NOMO-1 treated with DMSO at 0.1 percent for 48 hours (cell line): ENCODE data around the gene GCSAM.
A peak's percentile ranks its signal among the peaks of the same experiment; 100 is the strongest.

Experiments
- DNase-seq: peaks from one replicate; lab custom pipeline; 2025; ENCODE audit not compliant: unreplicated experiment; lab: John Stamatoyannopoulos, UW

Gene GCSAM, protein sequence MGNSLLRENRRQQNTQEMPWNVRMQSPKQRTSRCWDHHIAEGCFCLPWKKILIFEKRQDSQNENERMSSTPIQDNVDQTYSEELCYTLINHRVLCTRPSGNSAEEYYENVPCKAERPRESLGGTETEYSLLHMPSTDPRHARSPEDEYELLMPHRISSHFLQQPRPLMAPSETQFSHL

DNA sequence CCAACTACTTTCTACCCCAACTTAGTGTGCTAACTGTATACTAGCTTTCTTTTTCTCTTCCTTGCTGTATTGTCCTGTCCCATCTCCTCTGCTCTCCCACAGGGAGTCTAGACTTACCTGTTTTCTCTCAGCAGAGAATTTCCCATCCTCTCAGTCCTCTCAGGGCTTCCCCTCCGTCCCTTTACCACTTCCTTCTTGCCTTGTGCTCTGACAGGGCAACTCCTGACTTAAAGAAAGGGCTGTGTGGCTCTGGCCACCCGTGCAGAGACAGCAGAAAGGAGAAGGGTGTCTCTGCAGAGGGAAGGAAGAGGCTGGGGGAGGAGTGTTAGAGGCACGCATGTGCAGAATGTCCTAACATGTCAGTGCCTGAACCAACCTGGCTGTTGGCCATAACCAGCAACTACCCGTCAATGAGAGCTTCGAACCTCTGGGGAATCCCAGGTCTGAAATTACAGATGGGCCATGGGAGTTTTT, at the start of gene GCSAM:
Gene GCSAM (minus strand): TSS at position 274 of the 474 bp plus-strand sequence. CDS start 128 bp downstream, at position 146.
- DNase-seq, result peak; percentile 84

DNA sequence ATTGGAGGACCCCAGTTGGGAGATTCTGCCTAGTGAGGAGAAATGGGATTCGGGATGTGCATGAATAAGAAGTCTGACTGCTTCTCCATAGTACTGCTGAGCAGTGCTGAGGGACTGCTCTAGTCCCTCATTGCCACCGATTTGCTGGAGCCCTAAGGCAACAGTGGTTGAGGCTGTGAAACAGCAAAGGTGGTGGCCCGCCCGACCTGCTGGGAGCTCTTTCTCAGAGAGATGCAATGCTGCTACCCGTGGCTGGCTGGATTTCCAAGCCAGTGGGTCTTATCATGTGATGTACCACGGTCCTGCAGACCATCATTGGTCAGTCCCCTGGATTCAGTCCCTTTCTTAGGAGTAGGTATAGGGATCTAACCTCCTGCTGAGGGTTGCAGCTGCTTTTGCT, 42.6 kb upstream of the GCSAM start:
- no peak for DNase-seq

DNA sequence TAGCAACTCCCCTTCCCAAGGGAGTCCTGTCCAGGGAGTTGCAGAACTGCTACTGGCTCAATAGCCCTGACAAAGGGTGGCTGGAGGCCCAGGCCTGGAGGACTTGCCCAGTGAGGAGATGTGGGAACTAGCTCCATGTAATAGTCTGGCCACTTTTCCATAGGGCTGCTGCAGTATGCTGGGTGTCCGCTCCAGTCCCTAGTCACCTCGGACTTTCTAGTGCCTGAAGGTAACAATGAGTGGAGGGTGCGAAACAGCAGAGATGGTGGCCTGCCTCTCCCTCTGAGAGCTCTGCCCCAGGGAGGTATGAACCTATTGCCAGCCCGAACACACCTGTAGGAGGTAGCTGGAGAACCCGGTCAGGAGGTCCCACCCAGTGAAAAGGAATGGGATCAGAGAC, 42.0 kb upstream of the GCSAM start:
- no peak for DNase-seq

DNA sequence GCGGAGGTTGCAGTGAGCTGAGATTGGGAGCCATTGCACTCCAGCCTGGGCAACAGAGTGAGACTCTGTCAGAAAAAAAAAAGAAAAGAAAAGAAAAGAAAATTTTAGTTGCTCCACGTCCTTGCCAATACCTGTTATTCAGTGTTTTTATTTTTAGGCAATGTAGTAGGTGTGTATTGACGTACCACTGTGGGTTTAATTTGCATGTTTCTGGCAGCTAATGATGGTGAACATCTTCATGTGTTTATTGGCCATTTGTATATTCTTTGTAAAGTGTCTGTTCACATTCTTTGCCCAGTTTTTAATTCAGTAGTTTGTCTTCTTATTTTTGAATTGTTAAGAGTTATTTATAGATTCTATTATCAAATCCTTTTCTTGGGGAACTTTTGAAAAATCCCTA, 38.1 kb upstream of the GCSAM start:
- DNase-seq, result no peak

DNA sequence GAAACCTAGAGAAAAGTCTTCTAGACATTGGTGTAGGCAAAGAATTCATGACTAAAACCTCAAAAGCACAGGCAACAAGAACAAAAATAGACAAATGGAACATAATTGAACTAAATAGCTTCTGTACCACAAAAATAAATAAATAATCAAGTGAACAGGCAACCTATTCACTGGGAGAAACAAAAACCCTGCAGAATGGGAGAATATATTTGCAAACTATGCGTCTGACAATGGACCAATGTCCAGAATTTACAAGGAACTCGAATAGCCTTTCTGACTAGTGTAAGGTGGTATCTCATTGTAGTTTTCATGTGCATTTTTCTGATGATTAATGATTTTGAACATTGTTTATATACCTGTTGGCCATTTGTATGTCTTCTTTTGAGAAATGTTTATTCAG, 37.0 kb upstream of the GCSAM start:
- DNase-seq, result no peak

DNA sequence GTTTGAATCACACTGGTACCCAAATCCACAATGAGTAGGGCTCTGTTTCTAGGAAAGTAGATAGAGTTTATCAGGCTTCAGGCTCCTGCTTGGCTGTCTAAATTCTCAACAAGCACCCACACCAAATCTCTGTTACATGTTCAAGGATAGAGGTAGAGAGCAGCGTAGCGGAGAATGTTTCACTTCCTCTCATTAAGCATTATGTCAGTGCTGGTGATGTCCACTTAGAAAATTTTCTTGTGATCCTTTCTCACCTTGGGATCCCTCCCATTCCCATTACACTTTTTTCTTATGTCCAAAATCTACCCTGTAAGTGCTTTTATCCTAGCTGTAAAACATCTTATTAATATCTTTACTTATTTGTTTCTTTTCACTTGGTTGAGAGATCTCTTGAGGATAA, 34.7 kb upstream of the GCSAM start:
- no peak for DNase-seq

DNA sequence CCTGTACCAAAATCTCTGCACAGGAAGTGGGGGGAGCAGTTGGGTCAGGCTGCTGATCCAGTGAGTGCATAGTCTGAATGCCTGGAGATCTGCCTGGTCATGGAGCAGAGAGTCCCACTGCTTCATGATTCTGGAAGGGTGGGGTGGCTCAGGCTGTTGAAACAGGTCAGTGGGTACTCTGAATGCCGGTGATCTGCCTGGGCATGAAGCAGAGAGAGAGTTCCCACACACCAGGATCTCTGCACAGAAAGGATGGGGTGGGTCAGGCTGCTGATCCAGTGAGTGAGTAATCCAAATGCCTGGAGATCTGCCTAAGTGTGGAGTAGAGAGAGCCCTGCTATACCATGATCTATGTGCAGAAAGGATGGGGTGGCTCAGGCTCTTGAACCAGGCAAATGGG, 16.1 kb upstream of the GCSAM start:
- no peak for DNase-seq

DNA sequence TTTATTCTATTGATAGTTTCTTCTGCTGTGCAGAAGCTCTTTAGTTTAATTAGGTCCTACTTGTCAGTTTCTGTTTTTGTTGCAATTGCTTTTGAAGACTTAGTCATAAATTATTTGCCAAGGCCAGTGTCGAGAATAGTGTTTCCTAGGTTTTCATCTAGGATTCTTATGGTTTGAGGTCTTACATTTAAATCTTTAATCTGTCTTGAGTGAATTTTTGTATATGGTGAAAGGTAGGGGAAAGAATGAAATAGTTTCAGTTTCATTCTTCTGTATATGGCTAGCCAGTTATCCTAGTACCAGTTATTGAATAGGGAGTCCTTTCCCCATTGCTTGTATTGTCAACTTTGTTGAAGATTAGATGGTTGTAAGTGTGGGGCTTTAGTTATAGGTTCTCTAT, 10.6 kb upstream of the GCSAM start:
- DNase-seq, result no peak

DNA sequence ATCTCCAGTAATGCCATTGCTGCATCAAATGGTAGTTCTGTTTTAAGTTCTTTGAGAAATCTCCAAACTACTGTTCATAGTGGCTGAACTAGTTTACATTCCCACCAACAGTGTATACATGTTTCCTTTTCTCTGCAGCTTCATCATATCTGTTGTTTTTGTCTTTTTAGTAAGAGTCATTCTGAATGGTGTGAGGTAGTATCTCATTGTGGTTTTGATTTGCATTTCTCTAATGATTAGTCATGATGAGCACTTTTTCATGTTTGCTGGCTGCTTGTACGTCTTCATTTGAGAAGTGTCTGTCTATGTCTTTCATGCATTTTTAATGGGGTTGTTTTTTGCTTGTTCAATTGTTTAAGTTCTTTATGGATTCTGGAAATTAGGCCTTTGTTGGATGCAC, 10.2 kb upstream of the GCSAM start:
- DNase-seq, result no peak

DNA sequence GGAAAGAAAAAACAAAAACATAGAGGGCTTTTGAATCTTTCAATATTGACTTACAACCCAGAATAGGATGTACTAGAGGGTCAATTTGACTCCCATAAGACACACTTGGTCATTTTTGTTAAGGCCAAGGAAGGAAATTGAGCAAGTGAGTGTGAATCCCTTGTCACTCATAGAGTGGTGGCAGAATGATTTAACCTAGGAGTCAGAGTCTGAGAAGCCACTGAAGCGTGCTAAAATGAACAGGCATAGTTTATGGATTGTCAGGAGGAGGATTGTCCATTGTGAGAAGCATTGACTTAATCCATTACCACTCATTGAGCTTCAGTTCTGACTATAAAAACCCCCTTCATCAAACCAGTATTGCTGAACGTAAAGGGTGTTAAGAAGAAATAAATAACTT, 8.2 kb upstream of the GCSAM start:
- DNase-seq, result no peak

DNA sequence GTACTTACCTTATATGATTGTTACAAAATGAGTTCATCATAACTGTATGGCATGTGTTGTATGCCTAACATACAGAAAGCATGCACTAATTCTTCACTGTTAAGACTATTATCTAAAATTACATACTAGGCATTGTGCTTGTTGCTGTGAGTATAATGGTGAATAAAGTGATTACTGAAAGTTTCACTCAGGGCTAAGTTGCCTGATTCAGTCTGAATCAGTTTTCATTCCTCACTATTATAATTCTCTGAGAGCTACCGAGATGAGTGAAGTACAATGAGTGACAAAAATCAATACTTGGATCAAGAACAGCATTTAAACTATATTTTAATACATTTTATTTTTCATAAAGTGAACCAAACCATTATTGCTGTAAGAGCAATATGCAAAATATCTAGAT, 7.5 kb upstream of the GCSAM start:
- no peak for DNase-seq

DNA sequence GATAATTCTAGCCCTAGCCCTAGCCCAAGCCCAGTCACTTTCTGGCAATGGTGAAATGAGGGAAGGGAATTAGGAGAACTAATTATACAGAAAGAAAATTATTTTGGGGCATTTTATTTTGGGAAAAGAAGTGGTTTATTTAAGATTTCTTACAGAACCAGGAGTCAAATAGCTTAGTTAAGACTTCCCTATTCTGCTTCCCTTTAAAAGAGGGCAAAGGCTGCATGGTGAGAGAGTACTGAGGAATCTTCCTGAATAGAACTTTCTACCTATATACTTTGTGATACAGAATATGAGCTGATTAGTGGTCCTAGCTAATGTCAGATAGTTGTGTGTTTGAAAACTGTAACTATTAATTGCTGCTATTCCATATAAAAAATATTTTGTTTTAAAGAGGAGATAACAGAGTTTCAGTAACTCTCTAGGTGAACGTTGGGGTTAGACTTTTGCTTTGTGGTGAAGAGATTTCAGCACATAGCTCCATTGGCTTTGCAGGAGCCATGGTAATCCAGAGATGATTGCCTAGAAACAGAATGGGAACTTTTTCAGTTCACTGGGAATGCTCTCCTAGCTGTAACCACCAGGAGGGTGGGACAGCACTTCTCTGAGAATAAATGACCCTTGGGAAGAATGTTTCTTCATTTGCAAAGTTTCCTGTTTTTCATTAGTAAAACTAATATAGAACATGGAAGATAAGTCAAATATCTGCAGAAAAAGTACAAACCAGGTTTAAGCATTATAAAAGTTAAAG, 5.3 kb upstream of the GCSAM start:
- DNase-seq, result peak; percentile 18

DNA sequence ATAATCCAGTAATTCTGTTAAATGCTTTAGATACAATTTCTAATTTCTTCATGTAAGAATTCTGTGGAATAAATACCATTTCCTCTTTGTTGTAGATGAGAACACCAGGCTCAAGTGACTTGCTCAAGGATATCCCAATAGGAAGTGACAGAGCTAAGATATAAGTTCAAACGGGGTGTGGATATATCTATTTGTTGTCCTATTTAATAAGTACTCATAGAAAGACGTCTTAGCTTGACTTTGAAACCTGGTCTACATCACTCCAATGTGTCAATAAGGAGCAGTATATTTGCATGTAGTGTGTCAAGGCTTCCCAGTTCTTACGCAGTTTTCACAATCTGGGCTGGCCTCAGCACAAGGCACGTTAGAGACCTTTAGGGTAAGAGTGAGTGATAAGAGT, 4.7 kb upstream of the GCSAM start:
- peak; percentile 21 for DNase-seq

DNA sequence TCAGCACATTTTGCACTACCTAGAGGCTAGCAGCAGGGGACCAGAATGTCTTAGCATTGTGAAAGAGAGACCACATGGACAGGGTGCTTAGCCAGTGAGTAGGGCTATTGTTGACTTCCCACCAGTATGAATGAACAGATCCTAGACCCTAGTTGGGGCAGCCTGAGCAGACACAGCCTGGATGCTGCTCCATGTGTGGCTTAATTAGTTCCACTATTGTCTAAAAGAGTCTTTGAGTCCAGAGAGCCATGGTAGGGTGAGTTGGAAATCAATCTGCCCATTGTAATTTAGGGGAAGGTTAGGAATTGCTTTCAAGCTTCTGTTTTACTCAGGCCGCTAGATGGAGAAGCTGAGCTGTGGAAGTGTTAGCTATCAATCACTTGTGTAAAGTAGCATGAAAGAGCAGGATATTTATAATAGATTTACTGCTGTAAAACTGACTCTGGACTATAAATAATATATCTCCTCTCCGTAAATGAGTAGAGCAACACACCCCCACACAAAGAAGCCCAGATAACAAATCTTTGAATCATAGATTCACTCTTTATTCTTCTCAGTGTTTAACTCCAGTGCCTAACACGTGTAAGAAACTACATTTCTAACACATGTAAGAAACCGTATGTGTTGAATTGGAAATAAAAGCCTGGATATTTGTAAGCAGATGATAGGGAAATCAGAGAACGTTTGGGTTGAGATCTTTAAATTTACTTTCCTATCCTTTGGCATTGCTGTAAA, 4.1 kb upstream of the GCSAM start:
- DNase-seq, result peak; percentile 48

DNA sequence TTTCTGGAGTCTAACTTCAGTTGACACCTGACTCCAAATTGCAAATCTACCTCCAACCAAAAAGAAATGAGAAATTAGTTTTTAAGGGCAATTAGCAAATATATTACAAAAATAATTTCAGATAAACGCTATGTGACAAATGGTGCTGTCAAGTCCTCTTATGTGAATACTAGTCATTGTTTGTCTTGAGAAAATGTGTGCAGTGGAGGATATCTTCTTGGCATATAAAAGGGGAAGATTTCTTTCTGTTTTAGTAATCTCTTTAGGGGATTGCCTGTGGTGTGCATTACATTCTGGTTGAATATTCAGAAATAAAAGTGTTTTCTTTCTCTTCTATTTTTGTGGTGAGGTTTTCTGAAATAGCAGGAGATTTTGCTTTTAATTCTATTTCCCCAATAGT, 3.0 kb upstream of the GCSAM start:
- no peak for DNase-seq

DNA sequence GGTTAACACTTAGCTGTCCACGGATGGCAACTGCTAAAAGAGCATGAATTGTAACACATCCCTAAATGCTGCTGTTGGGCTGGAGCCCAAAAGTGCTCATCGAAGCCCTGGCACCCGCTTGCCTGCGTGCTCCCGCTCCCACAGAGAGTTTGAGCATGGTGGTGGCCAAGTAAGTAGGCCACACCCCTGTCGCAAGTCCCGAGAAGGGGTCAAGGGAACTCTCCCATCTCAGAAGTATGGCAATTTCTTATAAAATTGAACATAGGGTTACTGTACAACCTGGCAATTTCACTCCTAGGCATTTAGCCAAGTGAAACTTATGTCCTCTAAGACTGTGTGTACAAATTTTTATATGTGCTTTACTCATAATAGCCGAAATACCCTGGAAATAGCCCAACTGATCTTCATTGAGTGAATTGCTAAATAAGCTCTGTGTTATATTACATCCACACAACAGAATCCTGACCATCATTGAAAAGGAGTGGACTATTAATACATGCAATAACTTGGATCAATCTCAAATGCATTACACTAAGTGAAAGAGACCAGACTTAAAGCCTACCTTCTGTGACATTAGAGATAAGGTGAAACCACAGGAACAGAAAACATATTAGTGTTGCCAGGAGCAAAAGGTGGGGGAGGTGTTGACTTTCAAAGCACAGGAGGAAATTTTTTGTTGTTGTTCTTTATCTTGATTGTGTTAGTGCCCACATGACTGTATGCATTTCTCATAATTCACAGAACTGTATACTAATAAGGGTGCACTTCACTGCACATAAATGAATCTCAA, 1.5 kb upstream of the GCSAM start:
- no peak for DNase-seq

DNA sequence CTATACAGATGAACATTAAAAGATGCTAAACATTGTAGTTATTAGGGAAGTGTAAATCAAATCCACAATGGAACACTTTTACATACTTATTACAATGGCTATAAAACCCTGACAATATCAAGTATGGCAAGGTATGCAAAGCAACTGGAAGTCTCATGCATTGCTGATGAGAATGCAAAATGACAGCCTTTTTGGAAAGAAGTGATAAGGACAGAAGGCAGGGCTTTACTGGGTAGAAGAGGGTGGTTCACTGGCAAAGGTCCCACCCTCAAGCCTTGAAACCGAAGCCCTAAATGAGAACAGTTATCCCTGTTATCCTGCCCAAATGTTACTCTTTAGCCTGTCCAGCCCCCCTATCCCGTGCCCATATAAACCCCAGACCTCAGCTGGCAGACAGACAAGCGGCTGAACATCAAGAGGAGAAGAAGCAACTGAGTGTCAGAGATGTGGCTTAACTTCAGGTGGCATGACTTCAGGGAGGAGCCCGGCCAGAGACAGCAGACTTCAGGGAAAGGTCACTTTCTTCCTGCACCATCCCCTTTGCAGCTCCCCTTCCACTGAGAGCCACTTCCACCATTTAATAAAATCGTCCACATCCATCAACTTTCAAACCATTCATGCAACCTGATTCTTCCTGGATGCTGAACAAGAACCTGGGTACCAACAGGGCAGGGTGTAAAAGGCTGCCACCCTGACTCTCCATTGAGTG, 732 bp upstream of the GCSAM start:
- no peak for DNase-seq

DNA sequence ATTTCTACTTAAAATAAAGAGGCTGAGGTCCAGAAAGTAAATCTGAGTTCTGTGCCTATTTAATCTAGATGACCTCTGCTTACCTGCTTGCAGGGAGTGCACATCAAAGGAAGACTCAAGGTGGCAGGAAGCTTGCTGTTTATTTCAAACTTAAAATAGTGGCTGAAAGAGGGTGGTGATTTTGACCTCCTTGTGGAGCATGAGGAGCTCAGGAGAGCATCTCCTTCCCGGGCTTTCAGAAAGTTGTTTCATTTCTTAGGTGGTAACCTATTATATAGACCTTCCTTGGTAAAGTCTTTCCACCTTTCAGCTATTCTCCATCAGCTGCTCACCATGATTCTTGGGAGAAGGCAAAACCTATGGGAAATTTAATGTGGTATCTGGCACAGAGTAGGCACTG, 494 bp downstream of the GCSAM start:
- DNase-seq, result no peak

DNA sequence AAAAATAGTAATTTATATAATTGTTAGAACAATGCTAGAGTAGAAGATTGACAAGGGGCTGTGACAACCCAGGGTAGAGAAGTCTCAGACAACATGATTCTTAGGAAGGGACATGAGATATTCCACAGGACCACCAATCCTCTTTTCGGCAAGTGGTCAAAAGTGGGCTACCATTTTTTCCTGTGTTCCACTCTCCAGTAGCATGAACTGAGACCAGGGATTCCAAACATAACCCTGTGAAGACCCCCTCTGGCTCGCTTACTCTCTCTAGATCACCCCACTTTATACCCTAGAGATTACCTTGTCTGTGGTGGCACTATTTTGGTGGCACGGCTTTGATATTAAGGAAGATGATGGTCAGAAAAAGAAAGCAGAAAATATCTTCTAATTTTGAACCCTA, 960 bp downstream of the GCSAM start:
- DNase-seq, result no peak

DNA sequence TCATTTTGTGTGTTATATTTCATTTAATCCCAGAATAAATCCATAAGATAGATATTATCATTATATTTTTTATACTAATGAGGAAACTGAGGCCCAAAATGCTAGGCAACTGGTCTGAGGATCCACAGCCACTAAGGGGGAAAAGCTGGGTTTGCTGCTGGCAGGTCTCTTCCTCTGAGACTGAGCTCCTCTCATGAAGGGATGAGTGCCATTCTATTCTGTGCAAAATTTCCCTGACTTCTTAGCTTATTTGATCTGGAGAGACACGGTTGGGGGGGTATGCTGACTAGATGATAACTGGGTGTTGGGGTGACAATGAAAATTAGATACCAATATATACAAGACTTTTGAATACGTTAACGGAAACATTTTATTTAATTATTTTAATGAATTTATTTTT, 1.9 kb downstream of the GCSAM start:
- DNase-seq, result no peak

DNA sequence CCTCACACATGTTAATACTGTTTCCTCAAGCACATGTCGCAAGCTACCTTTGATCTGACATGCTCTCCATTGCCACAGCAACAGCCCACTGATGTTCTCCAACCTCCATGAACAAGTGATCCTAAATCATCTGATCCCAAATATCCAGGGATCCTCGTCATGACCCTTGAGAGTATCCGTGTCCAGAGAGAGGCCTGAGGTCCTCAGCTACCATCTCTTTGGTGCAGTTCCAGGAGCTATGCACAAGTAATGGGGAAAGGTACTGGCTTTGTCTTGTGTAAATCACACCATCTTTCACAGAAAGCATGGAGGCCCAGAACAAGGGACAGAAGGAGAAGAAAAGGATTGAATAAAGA, 2.4 kb downstream of the GCSAM start:
- no peak for DNase-seq
